Activated CD4-positive, alpha-beta T cell treated with anti-CD3 and anti-CD28 coated beads, Interleukin-2, amount 50 U/mL, for 1 hour (primary cell): Measurements from ENCODE around the gene RAB11FIP2.

Source experiments
- DNase-seq: peaks from one replicate; pipeline ENCODE4 v3.0.0-alpha.2; 2020

Gene RAB11FIP2

DNA sequence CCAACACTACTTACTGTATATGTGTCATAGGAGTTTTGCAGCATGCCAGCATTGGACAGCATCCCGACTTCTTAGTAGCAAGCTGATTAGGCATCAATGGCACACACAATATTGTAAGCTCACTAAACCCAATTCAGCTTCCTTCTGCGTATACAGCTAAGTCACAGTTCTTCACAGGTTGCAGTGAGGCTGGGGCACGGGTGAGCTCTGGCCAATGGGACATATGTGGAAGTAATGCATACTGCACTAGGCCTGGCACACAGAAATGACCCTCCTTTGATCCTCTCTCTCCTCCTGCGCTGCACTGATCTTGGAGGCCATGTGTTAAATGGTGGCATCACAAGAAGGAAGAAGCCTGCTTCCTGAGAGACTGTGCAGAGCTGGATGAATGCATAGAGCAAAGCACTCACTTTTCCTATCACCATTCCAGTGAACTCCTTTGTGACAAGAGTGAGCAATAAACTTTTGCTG is 11.9 kb downstream of the RAB11FIP2 start:
- DNase-seq: no peak

DNA sequence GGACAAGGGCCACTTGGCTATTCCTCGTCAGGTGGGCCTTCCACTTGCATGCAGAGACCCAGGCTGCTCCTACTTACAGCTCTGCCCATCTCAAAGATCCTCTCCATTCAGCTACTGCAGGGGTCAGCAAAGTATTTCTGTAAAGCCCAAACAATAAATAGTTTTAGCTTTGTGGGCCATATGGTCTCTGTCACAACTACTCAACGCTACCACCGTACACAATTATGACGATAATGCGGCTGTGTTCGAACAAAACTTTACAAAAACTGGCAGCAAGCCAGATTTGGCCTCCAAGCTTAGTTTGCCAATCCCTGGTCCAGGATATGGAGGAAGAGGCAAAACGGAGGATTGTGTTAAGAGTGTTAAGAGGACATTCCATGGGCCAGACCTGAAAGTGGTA is 12.8 kb downstream of the RAB11FIP2 start:
- DNase-seq: no peak

DNA sequence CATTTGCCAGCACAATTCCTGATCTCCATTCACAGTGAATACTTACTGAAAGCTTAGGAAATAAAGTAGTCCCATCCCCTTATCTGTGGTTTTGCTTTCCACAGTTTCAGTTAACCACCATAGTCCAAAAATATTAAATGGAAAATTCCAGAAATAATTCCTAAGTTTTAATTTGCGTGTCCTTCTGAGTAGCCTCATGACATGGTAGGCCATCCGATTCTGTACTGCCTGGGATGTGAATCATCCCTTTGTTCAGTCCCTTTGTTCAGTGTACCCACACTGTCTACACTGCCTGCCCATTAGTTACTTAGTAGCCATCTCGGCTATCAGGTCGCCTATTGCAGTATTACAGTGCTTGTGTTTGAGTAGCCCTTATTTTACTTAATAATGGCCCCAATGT is 14.2 kb downstream of the RAB11FIP2 start:
- no peak for DNase-seq

- no peak for DNase-seq
Measured at GRCh38 chr10:118031351-118032075, 15.2 kb downstream of the RAB11FIP2 start.

- no peak for DNase-seq
Measured at GRCh38 chr10:118028619-118029018, 18.1 kb downstream of the RAB11FIP2 start.

DNA sequence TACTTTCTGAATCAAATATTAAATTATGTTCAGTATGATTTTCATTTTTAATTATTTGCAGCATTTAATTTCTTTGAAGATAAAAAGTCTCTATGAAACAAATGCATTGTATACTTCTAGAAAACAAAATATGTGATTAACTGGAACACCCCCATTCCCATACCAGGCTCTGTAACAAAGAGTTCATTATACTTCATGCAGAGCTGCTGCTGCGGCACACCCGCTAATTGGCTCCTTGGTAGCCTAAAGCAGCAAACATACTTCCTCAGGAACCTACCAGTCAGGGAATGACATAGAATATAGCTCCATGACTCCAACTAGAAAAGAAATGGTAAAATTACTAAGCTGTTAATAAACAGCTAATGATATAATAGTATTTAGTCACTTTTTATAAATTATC is 19.3 kb downstream of the RAB11FIP2 start:
- DNase-seq: no peak

DNA sequence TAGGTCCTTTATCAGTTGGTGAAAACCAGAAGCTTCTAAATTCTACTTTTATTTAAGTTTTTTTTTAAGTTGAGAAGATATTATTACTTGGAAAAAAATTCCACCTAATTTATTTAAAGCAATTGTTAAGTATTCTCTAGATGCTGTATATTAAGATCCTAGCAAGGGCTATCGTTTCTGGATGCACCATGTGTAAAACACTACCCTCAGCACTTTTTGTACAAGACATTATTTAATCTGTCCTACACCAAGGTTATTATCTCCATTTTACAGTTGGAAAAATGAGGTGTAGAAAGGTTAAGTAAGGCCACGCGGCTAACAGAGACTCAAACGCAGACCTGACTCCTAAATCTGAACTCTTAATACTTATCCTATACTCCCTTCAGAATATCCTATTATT is 19.8 kb downstream of the RAB11FIP2 start:
- no peak for DNase-seq

DNA sequence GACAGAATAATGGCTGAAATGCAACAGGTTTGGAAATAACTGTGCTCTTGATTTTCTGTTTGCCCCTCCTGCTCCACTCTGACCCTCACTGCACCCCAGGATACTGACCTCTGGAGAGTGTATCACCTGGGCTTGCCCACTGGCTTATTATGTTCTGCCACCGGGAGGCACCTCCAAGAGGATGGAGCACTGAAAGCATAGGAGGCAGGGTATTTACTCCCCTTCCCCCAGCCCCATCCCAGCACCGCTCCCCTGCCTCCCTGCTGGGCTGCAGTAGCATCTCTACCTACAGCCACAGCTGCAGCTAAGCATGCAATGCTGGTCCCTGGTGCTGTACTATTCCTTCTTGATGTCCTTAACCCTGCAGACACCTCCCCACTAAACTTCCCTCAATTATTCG is 26.4 kb downstream of the RAB11FIP2 start:
- DNase-seq: no peak

GRCh38 chr10:118017850-118018249 is 28.9 kb downstream of the RAB11FIP2 start:
- no peak for DNase-seq

- DNase-seq: no peak
Measured at GRCh38 chr10:118017071-118017740, 29.5 kb downstream of the RAB11FIP2 start.

DNA sequence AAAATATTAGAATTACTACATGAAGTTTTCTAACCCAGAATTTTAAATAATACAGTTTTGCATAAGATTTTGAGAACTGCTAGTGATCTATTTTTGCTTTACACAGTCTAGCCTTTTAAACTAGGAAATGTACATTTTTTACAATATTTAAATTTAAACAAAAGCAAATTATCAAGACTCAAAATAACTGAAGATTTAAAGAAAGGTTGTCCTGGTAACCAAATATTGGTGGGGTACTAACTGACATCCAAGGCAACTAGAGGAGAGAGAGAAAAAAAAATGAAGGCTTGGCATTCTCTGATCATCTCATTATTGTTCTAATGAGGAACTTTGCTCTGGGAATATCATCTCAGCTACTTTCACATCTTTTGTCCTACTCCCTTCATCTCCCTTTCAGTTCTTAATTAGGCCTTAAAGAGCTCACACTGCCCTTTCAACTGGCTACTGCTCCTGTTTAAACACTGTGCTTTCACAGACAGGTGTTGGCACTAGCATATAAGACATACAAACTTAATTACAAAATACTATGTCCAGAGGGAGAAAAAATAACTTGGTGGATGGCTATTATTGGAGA is 33.7 kb downstream of the RAB11FIP2 start:
- DNase-seq: no peak

GRCh38 chr10:118007773-118008172 is 39.0 kb downstream of the RAB11FIP2 start:
- DNase-seq: no peak

- no peak for DNase-seq
Measured at GRCh38 chr10:118003126-118003525, 43.6 kb downstream of the RAB11FIP2 start.

GRCh38 chr10:118002581-118002980 is 44.2 kb downstream of the RAB11FIP2 start:
- DNase-seq: no peak

DNA sequence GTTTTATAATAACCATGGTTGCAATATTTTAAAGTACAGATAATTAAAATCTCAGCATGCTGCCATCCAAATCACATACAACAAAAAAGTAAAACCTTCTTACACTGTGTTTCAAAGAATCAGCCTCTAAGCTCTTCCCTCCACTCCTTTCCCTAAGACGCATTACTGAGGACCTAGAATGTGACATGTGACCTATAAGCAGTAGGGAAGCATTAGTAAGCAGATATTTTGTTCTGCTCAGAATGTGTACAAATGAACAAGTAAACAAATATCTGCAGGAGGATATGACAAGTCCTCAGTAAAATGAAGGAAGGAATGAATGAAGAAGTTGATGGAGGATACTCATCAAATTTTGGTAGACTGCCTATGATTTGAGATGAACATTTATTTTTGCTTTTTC is 49.1 kb downstream of the RAB11FIP2 start:
- DNase-seq: no peak

- no peak for DNase-seq
Measured at GRCh38 chr10:117996709-117997108, 50.0 kb downstream of the RAB11FIP2 start.

GRCh38 chr10:117994771-117995170 is 52.0 kb downstream of the RAB11FIP2 start:
- DNase-seq: no peak

- DNase-seq: no peak
Measured at GRCh38 chr10:117993166-117993565, 53.6 kb downstream of the RAB11FIP2 start.

- no peak for DNase-seq
Measured at GRCh38 chr10:117991701-117992100, 55.0 kb downstream of the RAB11FIP2 start.

DNA sequence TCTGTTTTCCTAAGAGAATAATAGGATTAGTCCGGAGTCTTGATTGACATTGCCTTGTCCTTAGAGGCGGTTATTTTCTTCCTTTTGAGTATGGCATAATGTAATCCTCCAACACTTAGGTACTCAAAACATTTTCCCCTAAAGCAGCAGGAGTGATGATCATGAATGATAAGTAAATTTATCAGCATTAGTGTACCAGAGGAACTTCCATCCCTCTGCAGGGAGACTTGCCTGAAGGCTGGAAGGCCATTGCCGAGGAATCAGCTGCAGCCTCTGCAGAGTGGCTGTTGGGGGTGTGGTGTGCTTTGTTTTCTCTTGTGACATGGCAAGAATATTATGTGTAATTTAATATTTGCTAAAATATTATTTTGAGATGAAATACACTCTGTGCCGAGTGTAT is 56.8 kb downstream of the RAB11FIP2 start:
- DNase-seq: no peak

DNA sequence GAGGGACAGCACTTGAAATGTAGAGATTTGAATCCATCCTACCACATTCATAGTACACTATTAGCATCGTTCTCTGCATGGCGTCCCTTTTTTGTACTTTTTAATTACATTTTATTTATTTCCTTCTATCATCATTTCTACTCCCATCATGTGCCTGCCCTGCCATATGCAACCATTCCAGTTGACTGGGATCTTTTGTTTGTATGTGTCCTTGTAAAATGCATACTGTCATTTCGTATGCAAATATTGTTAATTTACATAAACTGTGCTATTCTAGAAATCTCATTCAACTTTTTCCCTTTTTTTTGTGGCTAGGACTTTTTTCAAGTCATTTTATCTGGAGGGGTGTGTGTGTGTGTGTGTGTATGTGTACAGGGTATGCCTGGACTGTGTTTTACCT is 57.9 kb downstream of the RAB11FIP2 start:
- DNase-seq: no peak

DNA sequence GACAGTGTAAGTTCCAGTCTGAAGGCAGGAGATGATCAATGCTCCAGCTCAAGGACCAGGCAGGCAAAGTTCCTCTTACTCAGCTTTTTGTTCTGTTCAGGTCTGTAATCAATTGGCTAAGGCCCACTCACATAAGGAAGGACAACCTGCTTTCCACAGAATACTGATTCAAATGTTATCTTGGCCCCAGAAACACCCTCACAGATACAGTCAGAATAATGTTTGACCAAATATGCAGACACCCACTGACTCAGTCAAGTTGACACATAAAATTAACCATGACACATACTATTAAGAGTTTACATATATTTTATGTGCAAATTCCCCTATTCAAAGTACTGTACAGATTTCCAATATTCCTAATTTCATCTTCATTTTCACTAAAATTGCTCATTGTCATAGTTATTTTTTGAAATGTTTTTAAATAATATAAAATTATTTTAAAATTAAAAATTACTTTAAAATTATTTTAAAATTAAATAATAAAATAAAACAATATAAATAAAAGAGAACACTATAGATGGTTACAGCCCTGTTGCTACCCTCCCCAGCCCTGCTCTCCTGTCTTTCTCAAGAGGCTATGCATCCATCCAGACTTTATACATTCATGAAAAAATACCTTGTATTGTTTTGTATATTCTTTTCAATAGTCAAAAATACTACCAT is 59.4 kb downstream of the RAB11FIP2 start:
- DNase-seq: no peak

GRCh38 chr10:117983961-117984360 is 62.8 kb downstream of the RAB11FIP2 start:
- no peak for DNase-seq
